Ectodermal cell (in vitro differentiated cells): ENCODE data around the gene GLT1D1.

Source experiments
- H3K27ac ChIP-seq: 2 replicates; pipeline ENCODE4 v1.7.0; 2013; ENCODE audit warnings: mild to moderate bottlenecking, low read depth, low read length; ENCODE audit not compliant: insufficient read depth, poor library complexity, severe bottlenecking
- H3K27me3 ChIP-seq: 2 replicates; pipeline ENCODE4 v1.7.0; 2013; ENCODE audit warnings: mild to moderate bottlenecking, low read length; ENCODE audit not compliant: insufficient read depth, control insufficient read depth, poor library complexity, severe bottlenecking
- H3K36me3 ChIP-seq: one replicate; pipeline ENCODE4 v1.7.0; 2013; ENCODE audit warnings: low read length; ENCODE audit not compliant: control insufficient read depth, insufficient read depth
- H3K4me1 ChIP-seq: one replicate; pipeline ENCODE4 v1.7.0; 2013; ENCODE audit warnings: low read length; ENCODE audit not compliant: control insufficient read depth, insufficient read depth
- H3K4me3 ChIP-seq: 2 replicates; pipeline ENCODE4 v1.7.0; 2013; ENCODE audit warnings: low read depth, low read length, control low read depth; ENCODE audit not compliant: insufficient read depth
- H3K9me3 ChIP-seq: 2 replicates; pipeline ENCODE4 v1.7.0; 2013; ENCODE audit warnings: mild to moderate bottlenecking, low read length, moderate library complexity; ENCODE audit not compliant: control insufficient read depth
- WGBS, 2 experiments: methylation state at CpG; one replicate each; pipeline ENCODE4 v1.1.7; 2013; ENCODE audit warnings: missing lambda C conversion rate in 2 of 2; 5-methylcytosine and 5-hydroxymethylcytosine counted together

GLT1D1 gene

DNA sequence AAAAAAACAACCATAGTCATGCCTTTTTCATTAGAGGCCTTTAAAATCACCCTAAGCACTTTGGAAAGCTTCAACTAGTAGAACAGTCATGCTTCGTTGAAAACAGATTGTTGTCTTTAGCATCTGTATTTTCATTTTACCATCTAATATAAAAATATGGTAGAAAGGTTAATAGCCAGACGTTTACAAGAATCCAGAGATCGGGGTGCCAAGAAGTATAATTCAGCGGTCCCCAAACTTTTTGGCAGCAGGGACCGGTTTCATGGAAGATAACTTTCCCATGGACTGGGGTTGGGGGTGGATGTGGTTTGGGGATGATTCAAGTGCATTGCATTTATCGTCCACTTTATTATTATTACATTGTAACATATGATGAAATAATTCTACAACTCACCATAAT is 138.4 kb downstream of the GLT1D1 start:
- Histone ChIP-seq H3K4me3 (no peak overlapping the region), H3K27me3 (no peaks in the 10 kb centered on the region), H3K36me3 (no peaks in the 10 kb centered on the region), H3K4me1 (no peaks in the 10 kb centered on the region), H3K9me3 (no peaks in the 10 kb centered on the region), H3K27ac (no peak overlapping the region)
- 97% methylated on average over 4 of the region's 6 CpGs for WGBS, 2 experiments

DNA sequence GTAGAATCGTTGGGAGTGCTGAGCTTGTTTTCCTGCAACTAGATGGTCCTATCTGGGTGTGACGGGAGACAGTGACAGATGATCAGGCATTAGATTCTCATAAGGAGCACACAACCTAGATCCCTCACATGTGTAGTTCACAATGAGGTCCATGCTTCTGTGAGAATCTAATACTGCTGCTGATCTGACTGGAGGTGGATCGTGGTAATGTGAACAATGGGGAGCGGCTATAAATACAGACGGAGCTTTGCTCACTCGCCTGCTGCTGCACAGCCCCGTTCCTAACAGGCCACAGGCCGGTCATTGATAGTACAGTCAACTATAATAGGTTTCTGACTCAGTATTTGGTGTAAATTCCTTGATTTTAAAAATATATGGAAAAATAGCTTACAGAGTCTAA is 138.8 kb downstream of the GLT1D1 start:
- H3K9me3 ChIP-seq: no peaks in the 10 kb centered on the region
- no peaks in the 10 kb centered on the region for H3K36me3 ChIP-seq
- no peak overlapping the region for H3K27ac ChIP-seq
- no peak overlapping the region for H3K4me3 ChIP-seq
- H3K27me3 ChIP-seq: no peaks in the 10 kb centered on the region
- 81 to 83% methylated on average over 8 of the region's 8 CpGs for WGBS, 2 experiments
- no peaks in the 10 kb centered on the region for H3K4me1 ChIP-seq

DNA sequence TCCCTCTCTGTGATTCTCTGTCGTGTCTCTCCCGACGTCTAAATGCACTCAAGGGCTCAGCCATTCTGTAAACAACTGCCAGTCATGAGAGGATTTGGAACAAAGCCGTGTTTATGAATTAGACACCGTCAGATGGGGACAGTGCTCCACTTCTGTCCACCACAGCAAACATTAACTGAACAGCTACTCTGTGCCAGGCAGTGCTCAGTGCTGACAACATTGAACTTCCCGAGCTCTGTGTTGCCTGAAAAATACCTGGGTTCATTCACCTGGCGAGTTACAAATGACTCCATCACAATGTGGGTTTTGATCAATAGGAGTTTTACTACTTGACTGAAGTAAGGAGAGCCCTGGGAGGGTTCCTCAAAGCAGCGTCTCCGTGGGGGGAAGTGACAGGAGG is 139.3 kb downstream of the GLT1D1 start:
- no peak overlapping the region for H3K4me3 ChIP-seq
- no peaks in the 10 kb centered on the region for H3K27me3 ChIP-seq
- H3K36me3 ChIP-seq: no peaks in the 10 kb centered on the region
- H3K27ac ChIP-seq: no peak overlapping the region
- H3K9me3 ChIP-seq: no peaks in the 10 kb centered on the region
- WGBS, 2 experiments: 87 to 90% methylated on average over 9 of the region's 9 CpGs
- H3K4me1 ChIP-seq: no peaks in the 10 kb centered on the region

DNA sequence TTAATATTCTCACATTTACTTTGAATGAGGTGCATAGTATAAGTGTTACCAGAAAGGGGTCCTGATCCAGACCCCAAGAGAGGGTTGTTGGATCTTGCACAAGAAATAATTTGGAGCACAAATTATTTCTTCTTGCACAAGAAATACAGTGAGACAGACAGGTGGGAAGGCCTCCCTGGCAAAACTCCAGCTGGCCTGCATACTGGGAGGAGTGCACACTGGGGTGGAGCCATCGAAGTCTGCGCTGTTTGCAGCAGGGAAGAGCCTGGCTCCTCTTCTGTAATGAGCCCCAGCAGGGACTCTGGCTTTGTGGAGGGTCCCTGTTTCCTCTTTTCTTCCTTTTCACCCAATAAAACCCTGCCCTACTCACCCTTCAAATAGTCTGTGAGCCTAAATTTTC is 141.6 kb downstream of the GLT1D1 start:
- H3K4me3 ChIP-seq: no peak overlapping the region
- 78 to 88% methylated on average over 2 of the region's 2 CpGs for WGBS, 2 experiments
- H3K36me3 ChIP-seq: no peaks in the 10 kb centered on the region
- H3K27me3 ChIP-seq: no peaks in the 10 kb centered on the region
- no peaks in the 10 kb centered on the region for H3K9me3 ChIP-seq
- H3K27ac ChIP-seq: no peak overlapping the region
- H3K4me1 ChIP-seq: no peaks in the 10 kb centered on the region

DNA sequence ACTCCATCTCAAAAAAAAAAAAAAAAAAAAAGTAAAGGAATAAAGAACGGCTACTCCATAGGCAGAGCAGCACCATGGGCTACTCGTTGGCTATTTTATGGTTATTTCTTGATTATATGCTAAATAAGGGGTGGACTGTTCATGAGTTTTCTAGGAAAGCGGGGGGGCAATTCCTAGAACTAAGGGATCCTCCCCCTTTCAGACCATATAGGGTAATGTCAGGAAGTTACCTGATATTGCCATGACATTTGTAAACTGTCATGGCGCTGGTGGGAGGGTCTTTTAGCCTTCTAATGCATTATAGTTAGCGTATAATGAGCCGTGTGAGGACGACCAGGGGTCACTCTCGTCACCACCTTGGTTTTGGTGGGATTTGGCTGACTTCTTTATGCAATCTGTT is 142.3 kb downstream of the GLT1D1 start:
- Histone ChIP-seq H3K27ac (no peak overlapping the region), H3K4me1 (no peaks in the 10 kb centered on the region), H3K36me3 (no peaks in the 10 kb centered on the region), H3K9me3 (no peaks in the 10 kb centered on the region), H3K4me3 (no peak overlapping the region), H3K27me3 (no peaks in the 10 kb centered on the region)
- 88 to 90% methylated on average over 8 of the region's 8 CpGs for WGBS, 2 experiments

DNA sequence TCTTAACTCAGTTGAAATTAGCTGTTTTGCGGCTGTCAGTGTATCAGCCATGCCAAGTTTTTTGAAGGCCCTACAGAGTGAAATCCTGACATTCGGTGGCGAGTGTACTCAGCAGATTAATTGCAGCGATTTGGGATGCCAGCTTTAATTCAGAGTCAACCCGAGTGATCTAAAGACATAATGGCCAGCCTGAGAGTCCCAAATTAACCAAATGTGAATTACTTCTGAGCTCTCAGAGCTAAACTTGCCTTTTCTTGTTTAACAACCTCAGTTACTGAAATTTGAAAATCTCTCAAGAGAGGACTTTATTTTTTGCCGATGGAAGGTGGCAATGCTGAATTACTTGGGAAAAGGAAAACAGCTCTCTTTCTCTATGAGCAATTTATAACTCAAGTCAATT is 148.5 kb downstream of the GLT1D1 start:
- Histone ChIP-seq H3K9me3 (no peaks in the 10 kb centered on the region), H3K27ac (no peak overlapping the region), H3K4me1 (no peaks in the 10 kb centered on the region), H3K4me3 (no peak overlapping the region), H3K27me3 (no peaks in the 10 kb centered on the region), H3K36me3 (no peaks in the 10 kb centered on the region)
- 93 to 94% methylated on average over 6 of the region's 6 CpGs for WGBS, 2 experiments

DNA sequence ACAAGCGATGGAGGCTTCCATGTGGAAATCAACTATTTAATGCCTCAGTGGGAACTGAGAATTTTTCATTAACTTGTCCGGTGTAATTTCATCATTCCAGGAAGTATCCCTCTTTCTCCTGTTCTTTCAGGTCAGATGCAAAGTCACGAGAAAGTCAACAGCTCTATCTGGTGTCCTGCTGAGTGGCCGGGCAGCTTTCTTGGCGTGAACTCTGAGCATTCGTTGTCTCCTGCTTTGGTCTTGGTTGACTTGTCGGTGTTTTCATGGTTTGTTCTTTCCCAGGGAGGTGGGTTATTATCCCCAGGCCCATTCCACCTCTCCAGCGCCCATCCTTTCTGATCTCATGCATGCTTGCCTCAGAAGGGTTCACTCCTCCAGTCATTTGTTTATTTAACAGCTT is 149.1 kb downstream of the GLT1D1 start:
- no peaks in the 10 kb centered on the region for H3K9me3 ChIP-seq
- 87 to 88% methylated on average over 8 of the region's 8 CpGs for WGBS, 2 experiments
- H3K4me3 ChIP-seq: no peak overlapping the region
- no peaks in the 10 kb centered on the region for H3K4me1 ChIP-seq
- no peaks in the 10 kb centered on the region for H3K36me3 ChIP-seq
- no peaks in the 10 kb centered on the region for H3K27me3 ChIP-seq
- H3K27ac ChIP-seq: no peak overlapping the region

DNA sequence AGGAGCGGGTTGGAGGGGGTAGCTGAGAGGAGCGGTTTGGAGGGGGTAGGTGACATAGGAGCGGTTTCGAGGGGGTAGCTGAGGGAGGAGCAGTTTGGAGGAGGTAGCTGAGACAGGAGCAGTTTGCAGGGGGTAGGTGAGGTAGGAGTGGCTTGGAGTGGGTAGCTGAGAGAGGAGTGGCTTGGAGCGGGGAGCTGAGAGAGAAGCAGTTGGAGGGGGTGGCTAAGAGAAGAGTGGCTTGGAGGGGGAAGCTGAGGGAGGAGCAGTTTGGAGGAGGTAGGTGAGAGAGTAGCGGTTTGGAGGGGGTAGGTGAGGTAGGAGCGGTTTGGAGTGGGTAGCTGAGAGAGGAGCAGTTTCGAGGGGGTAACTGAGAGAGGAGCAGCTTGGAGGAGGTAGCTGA is 152.1 kb downstream of the GLT1D1 start:
- Histone ChIP-seq H3K27me3 (no peaks in the 10 kb centered on the region), H3K27ac (no peak overlapping the region), H3K4me3 (no peak overlapping the region), H3K4me1 (no peaks in the 10 kb centered on the region), H3K36me3 (no peaks in the 10 kb centered on the region), H3K9me3 (no peaks in the 10 kb centered on the region)
- 94 to 95% methylated on average over 8 of the region's 8 CpGs for WGBS, 2 experiments

DNA sequence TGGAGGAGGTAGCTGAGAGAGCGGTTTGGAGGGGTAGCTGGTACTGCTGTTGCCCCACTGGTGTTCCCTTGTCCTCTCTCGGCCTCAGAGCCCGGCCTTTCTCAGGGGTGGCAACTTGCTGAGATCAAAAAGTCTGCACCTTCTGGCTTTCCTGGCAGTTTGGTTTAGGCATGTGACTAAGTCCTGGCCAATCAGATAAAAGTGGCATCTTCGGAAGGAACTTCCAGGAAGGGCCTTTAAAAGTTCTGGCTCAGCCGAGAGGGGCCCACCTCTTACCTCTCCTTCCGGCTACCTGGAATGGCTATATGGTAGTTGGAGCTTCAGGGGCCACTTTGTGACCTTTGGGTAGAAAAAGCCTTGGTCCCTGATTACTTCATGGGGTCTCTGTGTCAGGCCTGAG is 152.6 kb downstream of the GLT1D1 start:
- 91 to 96% methylated on average over 6 of the region's 6 CpGs for WGBS, 2 experiments
- H3K9me3 ChIP-seq: no peaks in the 10 kb centered on the region
- no peak overlapping the region for H3K27ac ChIP-seq

DNA sequence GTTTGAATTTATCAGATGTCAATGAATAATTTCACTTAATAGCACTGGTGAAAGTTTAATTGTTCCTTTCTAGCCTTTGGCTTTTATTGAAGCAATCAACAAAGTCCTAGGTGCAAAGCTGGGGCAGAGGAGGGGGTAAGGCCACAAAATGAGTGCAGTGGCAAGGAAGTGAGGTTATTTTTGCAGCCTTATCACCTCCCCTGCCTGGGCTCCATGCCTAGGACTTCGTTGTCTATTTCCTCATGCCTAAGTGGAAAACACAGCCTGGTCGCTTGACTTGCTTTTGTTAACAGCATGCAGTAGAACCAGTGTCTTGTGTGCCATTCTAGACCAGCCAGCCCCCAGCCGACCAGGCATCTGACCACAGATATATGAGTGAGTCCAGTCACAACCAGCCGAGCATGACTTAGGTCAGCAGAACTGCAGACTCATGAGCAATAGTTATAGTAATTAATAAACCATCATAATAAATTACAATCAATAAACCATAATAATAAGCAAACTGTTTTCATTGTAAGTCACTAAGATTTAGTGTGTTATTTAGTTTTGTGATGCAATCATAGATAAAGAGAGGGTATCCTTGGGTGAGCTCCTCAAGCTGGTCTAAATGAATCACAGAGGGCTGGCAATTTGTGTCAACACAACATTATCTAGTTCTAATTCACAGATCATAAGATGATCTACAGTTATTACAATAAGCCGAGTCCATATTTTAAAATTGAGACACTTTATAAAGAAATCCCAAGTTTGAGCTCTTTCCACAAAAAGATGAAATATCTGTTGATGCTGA is 156.8 kb downstream of the GLT1D1 start:
- Histone ChIP-seq H3K27ac (no peak overlapping the region), H3K4me3 (no peak overlapping the region), H3K27me3 (no peaks in the 10 kb centered on the region), H3K9me3 (no peaks in the 10 kb centered on the region), H3K4me1 (no peaks in the 10 kb centered on the region), H3K36me3 (no peaks in the 10 kb centered on the region)
- 88 to 90% methylated on average over 5 of the region's 5 CpGs for WGBS, 2 experiments

More for the DNA sequence above, 152.6 kb downstream of the GLT1D1 start:
- Histone ChIP-seq H3K36me3 (no peaks in the 10 kb centered on the region), H3K4me1 (no peaks in the 10 kb centered on the region), H3K27me3 (no peaks in the 10 kb centered on the region), H3K4me3 (no peak overlapping the region)

DNA sequence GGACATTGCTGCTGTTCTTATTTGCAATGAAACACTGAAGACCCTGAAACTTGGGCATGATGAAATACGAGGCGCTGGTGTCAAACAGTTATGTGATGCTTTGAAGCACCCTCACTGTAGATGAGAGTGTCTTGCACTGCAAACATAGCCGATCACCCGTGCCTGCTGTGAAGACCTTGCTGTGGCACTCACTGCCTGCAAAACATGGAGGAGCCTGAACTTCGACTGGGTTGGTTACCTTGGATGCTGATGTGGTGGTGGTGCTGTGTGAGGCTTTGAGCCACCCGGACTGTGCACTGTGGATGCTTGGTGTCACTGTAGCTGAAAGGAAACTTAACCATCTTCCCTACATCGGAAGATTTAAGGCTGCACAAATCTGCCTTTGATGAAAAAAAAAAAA is 162.9 kb downstream of the GLT1D1 start:
- H3K27ac ChIP-seq: no peak overlapping the region
- no peaks in the 10 kb centered on the region for H3K27me3 ChIP-seq
- 87 to 91% methylated on average over 6 of the region's 7 CpGs for WGBS, 2 experiments
- no peaks in the 10 kb centered on the region for H3K9me3 ChIP-seq
- no peaks in the 10 kb centered on the region for H3K36me3 ChIP-seq
- H3K4me1 ChIP-seq: no peaks in the 10 kb centered on the region
- no peak overlapping the region for H3K4me3 ChIP-seq
